Stimulated activated CD8-positive, alpha-beta memory T cell treated with anti-CD3 and anti-CD28 coated beads, Interleukin-15, amount 100 ng/mL, for 24 hours (primary cell): Measurements from ENCODE around the gene NDUFAF8.

Source experiments
- DNase-seq: peaks from one replicate; pipeline ENCODE4 v3.0.0-alpha.2; 2020; ENCODE audit warnings: low read depth

The NDUFAF8 gene

GRCh38 chr17:81277946-81278693 is 39.0 kb downstream of the NDUFAF8 start:
- DNase-seq: no peak

GRCh38 chr17:81278831-81279230 is 39.7 kb downstream of the NDUFAF8 start:
- no peak for DNase-seq

GRCh38 chr17:81279278-81280275 is 40.5 kb downstream of the NDUFAF8 start:
- no peak for DNase-seq

GRCh38 chr17:81280571-81280970 is 41.5 kb downstream of the NDUFAF8 start:
- no peak for DNase-seq

GRCh38 chr17:81282141-81282540 is 43.0 kb downstream of the NDUFAF8 start:
- no peak for DNase-seq

GRCh38 chr17:81282876-81283275 is 43.8 kb downstream of the NDUFAF8 start:
- DNase-seq: no peak

- DNase-seq: peak; percentile 38
These were observed 46.2 kb downstream of the NDUFAF8 start for GRCh38 chr17:81285179-81285878.

- DNase-seq: no peak
These were observed 46.8 kb downstream of the NDUFAF8 start for GRCh38 chr17:81285894-81286293.

- DNase-seq: no peak
These were observed 47.5 kb downstream of the NDUFAF8 start for GRCh38 chr17:81286491-81287145.

GRCh38 chr17:81287152-81287551 is 48.0 kb downstream of the NDUFAF8 start:
- DNase-seq: no peak

- no peak for DNase-seq
These were observed 48.8 kb downstream of the NDUFAF8 start for GRCh38 chr17:81287741-81288430.

- DNase-seq: no peak
These were observed 49.6 kb downstream of the NDUFAF8 start for GRCh38 chr17:81288715-81289114.

- DNase-seq: no peak
These were observed 50.5 kb downstream of the NDUFAF8 start for GRCh38 chr17:81289627-81290026.

- no peak for DNase-seq
These were observed 51.1 kb downstream of the NDUFAF8 start for GRCh38 chr17:81290230-81290629.
